Suppressor macrophage treated with lipopolysaccharide for 1 hour (primary cell): ENCODE results near the gene MARCHF7.
"Not testable (repeated sequence)": the region's sequence is repeated elsewhere in the genome, so short reads cannot be mapped to it uniquely, and the experiment has no call there.

ENCODE experiments used
- DNase-seq, 3 donors: peaks; one replicate each; pipeline ENCODE4 v3.0.0-alpha.2; 2020 to 2022

The MARCHF7 gene, protein sequence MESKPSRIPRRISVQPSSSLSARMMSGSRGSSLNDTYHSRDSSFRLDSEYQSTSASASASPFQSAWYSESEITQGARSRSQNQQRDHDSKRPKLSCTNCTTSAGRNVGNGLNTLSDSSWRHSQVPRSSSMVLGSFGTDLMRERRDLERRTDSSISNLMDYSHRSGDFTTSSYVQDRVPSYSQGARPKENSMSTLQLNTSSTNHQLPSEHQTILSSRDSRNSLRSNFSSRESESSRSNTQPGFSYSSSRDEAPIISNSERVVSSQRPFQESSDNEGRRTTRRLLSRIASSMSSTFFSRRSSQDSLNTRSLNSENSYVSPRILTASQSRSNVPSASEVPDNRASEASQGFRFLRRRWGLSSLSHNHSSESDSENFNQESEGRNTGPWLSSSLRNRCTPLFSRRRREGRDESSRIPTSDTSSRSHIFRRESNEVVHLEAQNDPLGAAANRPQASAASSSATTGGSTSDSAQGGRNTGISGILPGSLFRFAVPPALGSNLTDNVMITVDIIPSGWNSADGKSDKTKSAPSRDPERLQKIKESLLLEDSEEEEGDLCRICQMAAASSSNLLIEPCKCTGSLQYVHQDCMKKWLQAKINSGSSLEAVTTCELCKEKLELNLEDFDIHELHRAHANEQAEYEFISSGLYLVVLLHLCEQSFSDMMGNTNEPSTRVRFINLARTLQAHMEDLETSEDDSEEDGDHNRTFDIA

GRCh38 chr2:159712143-159712928 lies at the start of gene MARCHF7:
MARCHF7 (plus strand) TSS chr2:159712506; CDS start chr2:159729023, 16,517 bp downstream.
- peak; percentile 98 for DNase-seq

DNA sequence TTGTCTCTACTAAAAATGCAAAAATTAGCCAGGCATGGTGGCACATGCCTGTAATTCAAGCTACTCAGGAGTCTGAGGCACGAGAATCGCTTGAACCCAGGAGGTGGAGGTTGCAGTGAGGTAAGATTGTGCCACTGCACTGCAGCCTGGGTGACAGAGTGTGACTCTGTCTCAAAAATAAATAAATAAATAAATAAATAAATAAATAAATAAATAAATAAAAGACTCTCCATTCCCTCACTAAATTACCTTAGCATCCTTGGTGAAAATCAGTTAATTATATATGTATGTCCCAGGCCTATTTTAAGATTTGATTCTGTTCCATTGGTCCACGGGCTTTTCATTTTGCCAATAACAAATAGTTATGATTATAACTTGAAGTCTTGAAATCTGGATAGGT lies 44.9 kb upstream of the MARCHF7 start:
- DNase-seq, result not testable (repeated sequence)

- DNase-seq, result no peak
These were observed 41.3 kb upstream of the MARCHF7 start for GRCh38 chr2:159671047-159671446.

GRCh38 chr2:159677654-159678053 lies 34.7 kb upstream of the MARCHF7 start:
- peak; percentile 7 to 43 (median 35) for DNase-seq

GRCh38 chr2:159680692-159681091 lies 31.6 kb upstream of the MARCHF7 start:
- no peak for DNase-seq

DNA sequence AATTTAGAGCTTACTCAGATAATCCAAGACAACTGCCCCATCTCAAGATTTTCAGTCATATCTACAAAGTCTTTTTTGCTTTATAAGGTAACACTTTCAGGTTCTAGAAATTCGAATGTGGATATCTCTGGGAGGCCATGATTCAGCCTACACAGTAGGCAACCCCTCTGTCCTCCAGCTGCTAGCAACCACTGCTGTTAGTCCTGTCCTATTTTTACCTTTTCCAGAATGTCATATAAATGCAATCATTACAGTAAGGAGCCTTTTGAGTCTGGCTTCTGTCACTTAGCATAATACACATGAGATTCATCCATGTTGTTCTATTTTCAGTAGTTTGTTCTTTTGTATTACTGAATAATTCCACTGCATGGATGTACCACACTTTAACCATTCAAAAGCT lies 28.5 kb upstream of the MARCHF7 start:
- DNase-seq, result no peak

DNA sequence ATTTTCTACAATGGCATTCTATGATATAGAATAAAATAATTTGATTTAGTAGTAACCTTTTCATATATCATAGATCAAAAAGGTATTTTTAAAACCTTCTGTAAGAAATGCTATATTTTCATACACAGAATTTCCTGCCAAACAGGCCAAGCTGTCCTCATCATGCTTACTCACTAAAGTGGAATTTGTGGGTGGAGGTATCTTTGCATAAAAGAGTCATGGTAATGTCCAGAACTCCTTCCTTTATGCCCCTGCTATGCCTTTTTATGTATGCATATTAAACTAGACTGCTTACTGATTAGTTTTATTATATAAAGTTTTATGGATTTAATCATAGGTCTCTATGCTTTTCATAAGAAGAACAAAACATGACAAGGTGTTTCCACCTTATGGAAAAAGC lies 27.5 kb upstream of the MARCHF7 start:
- peak in 2 of 3 donors; percentile 15 to 47 for DNase-seq

DNA sequence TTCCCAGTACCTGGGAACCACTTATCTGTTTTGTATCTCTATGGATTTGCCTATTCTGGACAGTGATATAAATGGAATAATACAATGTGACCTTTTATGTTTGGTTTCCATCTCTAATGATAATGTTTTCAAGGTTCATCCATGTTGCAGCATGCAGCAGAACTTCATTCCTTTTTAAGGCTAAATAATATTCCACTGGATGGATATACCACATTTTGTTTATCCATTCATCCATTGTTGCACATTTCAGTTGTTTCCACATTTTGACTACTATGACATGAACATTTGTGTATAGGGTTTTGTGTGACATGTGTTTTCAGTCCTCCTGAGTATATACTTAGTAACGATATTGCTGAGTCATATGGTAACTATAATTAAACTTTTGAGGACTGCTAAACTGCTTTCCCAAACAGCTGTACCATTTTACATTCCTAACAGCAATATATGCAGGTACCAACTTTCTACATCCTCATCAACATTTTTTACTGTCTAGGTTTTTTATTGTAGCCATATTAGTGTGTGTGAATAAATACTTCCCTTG lies 17.7 kb upstream of the MARCHF7 start:
- DNase-seq, result no peak

- peak; percentile 35 to 74 (median 68) for DNase-seq
These were observed 16.4 kb upstream of the MARCHF7 start for GRCh38 chr2:159695795-159696448.

GRCh38 chr2:159703491-159703890 lies 8.8 kb upstream of the MARCHF7 start:
- DNase-seq, result no peak

DNA sequence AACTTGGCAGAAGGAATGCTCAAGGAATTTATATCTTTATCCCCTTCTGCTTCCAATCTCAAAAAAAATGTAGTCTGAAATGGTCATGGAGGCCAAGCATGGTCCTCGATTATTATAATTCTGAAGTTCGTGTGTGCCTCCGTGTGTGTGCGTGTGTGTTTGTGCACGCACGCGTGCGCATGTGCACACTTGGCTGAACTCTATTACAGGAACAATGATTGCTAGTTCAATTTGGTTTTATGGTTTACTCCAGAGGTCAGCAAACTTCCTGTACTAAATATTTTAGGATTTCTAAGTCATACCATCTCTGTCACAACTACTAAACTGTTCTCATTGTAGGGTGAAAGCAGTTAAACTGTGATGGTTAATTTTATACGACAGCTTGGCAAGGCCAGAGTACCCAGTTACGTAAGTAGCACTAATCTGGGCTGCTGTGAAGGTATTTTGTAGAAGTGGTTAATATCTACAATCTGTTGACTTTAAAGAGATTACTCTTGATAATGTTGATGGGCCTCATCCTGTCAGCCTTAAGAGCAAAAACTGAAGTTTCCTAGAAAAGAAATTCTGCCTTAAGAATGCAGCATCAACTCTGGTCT lies 5.8 kb upstream of the MARCHF7 start:
- no peak for DNase-seq

DNA sequence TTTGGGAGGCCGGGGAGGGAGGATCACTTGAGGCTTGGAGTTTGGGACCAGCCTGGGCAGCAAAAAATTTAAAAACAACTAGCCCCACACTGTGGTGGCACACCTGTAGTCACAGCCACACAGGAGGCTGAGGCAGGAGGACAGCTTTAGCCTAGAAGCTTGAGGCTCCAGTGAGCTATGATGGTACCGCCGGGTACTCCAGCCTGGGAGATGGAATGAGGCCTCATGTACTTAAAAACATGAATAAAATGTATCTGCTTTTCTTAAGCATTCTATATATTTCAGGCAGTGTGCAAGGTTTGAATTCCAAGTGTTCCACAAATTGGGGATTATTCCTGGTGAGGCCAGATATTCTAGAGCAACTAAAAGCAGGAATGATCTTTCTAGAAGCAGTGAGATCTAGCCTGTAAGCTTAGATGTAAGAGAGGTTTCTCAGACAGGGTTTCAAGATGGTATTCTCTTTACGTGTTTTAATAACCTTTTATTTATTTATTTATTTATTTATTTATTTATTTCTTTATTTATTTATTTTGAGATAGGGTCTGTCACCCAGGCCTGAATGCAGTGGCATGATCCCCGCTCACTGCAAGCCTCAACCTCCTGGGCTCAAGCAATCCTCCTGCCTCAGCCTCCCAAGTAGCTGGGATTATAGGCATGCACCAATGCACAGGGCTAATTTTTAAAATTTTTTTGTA lies 4.1 kb upstream of the MARCHF7 start:
- no peak for DNase-seq

DNA sequence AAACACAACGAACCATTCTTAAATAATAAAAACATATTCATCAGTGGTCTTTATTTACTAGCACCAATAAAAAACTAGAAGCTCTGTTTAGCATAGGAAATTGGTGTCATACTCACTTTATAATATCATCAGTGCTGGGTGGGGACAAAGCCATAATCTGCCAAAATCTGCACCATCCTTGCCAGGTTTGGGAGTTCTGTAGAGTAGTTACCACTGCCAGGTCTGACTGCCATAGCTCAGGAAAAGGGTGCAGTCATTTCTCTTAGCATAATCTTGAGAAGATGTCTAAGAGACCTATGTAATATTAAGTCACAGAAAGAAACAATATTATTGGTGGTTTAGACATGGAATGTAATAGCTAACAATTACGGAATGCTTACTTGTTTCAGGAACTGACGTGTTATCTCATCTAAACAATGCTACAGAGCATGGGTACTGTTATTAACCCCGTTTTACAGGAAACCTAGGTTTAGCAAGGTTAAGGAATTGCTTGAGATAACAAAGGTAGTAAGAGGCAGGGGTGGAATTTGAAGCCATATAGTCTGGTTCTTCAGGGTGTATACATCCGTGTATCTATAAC lies 1.6 kb upstream of the MARCHF7 start:
- peak in 1 of 3 donors; percentile 45 for DNase-seq

DNA sequence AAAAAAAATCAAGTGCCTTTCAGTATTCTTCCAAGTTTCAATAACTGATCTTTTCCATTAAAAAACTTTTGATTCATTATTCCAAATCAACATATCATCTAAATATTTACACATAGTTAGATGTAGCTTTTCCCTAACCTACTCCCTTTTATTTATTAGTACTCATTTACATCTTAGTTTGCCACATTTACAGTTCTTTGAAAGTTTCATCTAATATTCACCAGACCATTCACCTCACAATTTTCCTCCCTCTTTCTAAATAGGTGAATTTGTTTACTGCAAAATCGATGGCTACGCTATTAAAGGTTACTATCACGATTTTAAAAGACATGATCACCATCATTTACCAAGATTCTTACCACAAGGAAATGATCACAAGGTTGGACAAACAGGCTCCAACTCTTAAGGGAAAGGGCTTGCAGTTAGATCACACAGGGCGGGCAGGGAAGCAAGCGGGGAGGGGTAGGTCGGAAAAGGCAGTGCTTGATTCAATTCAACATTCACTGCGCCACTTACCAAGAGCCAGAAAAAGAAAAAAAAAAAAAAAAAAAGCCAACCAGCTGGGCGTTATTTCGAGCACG lies 654 bp upstream of the MARCHF7 start:
- DNase-seq, result no peak

DNA sequence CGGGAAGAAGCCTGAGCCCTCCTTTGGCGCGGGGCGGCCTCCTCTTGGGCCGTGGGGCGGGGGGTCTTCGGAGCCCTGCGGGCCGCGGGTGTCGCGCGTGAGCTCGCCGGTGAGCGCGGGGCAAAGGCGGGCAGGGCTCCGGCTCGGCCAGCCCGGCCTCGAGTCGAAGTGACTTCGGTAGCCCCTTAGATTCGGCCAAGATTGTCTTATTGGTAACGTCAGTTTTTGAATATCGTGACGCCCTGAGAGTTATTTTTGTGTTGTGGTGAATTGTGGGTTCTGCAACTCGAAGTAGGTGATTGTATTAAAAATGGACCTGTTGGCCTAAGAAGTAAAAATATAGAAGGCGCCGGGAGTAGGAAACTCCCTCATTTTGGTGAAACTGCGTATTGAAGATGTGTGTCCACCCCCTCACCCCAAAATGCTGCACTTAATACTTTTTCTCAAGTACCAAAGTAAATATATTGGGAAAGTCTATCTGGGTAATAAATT lies 669 bp downstream of the MARCHF7 start:
- peak; percentile 49 to 59 (median 56) for DNase-seq

DNA sequence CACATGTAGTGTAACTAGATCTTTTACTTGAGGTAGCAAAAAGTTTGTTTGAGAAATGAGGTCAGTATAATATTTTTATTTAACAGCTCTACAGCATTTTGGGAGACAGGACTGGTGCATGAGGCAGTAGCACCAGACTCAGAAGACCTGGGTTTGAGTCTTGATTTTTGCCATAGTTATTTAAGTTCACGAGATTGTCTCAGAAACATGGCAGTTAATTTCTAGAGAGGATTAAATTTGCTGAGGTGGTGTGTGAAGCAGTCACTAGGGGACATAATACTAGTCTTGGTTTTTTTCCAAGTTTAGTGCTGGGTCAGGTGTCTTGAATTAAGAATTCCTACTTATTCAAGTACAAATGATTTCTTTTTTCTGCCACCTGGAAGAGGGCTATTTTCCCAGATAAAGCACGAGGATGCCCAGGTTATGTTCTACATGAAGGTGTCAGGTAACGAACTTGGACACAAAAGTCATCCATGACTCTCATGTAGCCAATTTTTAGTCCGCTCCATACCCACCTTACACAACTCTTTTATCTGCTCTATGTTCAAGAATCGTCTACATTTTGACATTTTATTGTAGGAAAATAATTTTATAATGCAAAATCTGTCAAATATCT lies 1.4 kb downstream of the MARCHF7 start:
- DNase-seq, result peak in 1 of 3 donors; percentile 24

- peak; percentile 22 to 57 (median 50) for DNase-seq
These were observed 2.1 kb downstream of the MARCHF7 start for GRCh38 chr2:159714247-159714930.

GRCh38 chr2:159715451-159715850 lies 3.1 kb downstream of the MARCHF7 start:
- no peak for DNase-seq

DNA sequence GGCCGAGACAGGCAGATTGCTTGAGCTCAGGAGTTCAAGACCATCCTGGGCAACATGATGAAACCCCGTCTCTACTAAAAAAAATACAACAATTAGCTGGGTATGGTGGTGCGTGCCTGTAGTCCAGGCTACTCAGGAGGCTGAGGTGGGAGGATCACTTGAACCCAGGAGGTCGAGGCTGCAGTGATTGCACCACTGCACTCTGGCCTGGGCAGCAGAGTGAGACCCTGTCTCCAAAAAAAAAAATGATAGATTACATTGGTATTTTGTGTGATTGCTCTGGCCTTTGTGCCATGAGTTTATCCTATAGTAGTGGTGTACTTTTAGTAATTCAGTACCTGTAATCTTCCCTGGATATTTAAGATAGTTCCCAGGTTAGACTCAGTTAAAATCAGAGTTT lies 4.1 kb downstream of the MARCHF7 start:
- DNase-seq, result not testable (repeated sequence)
